ENCODE results near the gene PRDX3.
"Not testable (repeated sequence)": the region's sequence is repeated elsewhere in the genome, so short reads cannot be mapped to it uniquely, and the experiment has no call there.

PRDX3 gene

GRCh38 chr10:119165171-119166117 lies 13.2 kb downstream of the PRDX3 start, which contains the start of gene SFXN4:
SFXN4 (minus strand) TSS chr10:119165714; CDS start chr10:119165647, 67 bp downstream.
- DNase-seq (ENCODE audit: low read depth, low spot score): peak; percentile 58

GRCh38 chr10:119162452-119163092 lies 16.0 kb downstream of the PRDX3 start:
- no peak for DNase-seq (ENCODE audit: low read depth, low spot score)

DNA sequence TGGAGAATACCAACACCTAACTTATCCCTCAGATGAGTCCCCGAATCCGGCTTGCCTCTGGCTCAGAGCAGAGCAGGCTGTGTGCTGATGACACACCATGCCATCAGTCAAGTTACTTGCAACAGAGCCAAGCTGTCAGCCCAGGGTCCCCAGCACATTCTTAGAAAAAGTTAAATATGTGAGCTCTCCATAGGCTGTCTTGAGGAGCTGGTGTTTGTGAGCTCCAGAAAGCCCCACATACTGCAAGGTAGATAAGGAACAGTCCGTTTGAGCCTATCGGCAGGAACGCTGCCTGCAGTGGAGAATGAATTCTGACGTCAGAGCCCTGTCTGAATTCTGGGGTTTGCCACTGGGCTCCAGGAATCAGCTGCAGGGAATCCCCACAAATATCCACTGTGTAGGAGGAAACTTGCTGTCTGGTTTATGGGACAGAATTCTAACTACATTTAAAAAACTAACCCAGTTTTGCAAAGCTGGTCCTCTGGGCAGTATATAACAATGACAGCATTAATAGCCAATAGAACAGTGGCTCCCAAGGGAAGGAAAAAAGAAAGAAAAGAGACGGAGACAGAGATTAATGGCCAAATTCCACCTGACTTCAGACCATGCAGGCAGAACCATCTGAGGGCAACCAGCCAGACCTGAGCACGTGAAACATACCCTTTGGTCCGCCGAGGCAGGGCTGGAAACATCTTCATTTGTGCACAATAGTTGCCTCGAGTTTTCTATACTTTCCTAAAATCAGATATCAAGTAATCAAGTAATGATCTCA lies 16.7 kb downstream of the PRDX3 start:
- no peak for DNase-seq (ENCODE audit: low read depth, low spot score)

DNA sequence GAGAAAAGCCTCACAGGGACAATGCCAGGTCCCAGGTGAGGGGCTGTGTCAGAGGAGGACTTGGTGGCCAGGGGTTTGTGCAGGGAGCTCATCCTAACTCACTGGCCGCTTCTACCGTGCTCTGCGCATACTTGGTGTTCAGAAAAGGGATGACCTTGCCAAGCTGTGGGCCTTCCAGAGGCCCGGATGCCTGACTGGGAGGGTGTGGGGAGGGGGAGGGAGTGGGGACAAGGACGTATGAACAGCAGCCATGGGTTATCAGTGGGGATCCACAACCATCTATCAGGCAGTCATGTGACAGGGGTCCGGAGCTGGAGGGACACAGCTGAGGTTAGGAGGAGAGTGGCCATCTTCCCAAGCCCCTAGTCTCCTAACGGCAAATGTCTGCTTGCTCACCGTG lies 19.3 kb downstream of the PRDX3 start:
- no peak for DNase-seq (ENCODE audit: low read depth, low spot score)

- DNase-seq (ENCODE audit: low read depth, low spot score): no peak
Measured at GRCh38 chr10:119153661-119154060, 25.0 kb downstream of the PRDX3 start.

DNA sequence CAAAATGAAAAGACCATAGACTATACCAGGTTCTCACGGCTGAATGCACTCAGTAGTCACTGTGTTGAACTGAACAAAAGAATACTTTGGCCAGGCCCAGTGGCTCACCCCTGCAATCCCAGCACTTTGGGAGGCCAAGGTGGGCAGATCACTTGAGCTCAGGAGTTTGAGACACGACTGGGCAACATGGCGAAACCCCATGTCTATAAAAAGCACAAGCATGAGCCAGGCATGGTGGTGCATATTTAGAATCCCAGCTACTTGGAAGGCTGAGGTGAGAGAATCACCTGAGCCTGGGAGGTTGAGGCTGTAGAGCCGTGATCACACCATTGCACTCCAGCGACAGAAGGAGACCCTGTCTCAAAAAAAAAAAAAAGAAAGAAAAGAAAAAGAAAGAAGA lies 25.6 kb downstream of the PRDX3 start:
- DNase-seq (ENCODE audit: low read depth, low spot score): no peak

DNA sequence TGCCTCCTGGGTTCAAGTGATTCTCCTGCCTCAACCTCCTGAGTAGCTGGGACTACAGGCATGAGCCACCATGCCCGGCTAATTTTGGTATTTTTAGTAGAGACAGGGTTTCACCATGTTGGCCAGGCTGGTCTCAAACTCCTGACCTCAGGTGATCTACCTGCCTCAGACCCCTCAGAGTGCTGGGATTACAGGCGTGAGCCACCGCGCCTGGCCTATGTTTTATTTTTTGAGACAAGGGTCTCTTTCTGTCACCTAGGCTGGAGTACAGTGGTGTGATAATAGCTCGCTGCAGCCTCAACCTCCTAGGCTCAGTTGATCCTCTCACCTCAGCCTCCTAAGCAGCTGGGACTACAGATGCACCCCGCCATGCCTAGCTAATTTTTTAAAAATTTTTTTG lies 27.0 kb downstream of the PRDX3 start:
- not testable (repeated sequence) for DNase-seq (ENCODE audit: low read depth, low spot score)

DNA sequence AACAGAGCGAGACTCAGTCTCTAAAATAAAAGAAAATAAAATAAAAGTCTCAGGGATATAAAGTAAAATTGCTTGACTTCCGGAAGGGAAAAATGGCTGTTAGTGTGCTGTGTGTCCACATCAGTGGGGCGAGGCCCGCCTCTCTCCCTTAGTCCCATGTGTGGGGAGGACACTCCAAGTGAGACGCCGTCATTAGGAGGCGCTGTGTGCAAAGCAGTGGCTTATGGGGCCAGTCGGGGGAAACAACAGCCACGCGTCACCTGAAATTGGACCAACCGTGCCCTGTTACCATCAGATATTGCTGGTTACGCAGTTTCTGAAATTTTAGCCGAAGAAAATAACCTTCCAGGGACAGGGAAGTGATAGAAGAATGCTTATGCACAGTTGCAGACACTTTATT lies 28.9 kb downstream of the PRDX3 start:
- no peak for DNase-seq (ENCODE audit: low read depth, low spot score)

- DNase-seq (ENCODE audit: low read depth, low spot score): no peak
Measured at GRCh38 chr10:119149157-119149556, 29.5 kb downstream of the PRDX3 start.

DNA sequence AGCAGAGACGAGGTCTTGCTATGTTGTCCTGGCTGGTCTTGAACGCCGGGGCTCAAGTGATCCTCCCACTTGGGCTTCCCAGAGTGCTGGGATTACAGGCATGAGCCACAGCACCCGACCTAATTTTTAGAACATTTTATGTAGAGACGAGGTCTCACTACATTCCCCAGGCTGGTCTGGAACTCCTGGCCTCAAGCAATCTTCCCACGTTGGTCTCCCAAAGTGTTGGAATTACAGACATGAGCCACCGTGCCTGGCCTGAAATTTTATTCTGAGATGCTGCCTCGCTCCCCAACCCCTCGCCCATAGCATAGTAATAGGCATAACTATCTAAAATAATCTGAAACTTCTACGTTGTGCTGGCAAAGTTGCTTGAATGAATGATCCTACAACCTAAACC lies 35.0 kb downstream of the PRDX3 start:
- DNase-seq (ENCODE audit: low read depth, low spot score): no peak

GRCh38 chr10:119140603-119141245 lies 37.9 kb downstream of the PRDX3 start:
- DNase-seq (ENCODE audit: low read depth, low spot score): no peak

DNA sequence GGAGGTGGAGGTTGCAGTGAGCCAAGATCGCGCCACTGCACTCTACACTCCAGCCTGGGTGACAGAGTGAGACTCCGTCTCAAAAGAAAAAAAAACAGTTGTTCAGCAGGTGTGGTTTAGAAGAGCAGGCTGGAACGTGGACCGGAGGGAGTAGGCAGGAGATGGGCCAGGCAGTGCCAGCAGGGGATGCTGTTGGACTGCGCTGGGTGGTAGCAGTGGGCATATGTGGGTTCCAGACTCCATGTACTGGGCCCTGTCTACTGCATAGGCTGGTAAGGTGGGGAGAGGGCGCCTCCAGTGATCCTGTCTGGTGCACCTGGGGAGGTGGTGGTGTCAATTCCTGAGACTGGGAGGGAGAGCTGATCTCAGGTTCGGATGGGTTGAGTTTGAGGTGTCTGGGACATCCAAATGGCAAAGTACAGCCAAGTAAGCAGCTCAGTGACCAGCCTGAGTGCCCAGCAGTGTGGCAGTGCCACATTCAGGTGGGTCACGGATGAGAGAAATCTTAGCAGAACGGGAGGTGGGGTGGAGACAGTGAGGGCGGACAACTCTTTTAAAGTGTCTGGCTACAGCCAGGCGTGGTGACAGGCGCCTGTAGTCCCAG lies 39.0 kb downstream of the PRDX3 start:
- DNase-seq (ENCODE audit: low read depth, low spot score): no peak

GRCh38 chr10:119138346-119139306 lies 40.0 kb downstream of the PRDX3 start:
- no peak for DNase-seq (ENCODE audit: low read depth, low spot score)

DNA sequence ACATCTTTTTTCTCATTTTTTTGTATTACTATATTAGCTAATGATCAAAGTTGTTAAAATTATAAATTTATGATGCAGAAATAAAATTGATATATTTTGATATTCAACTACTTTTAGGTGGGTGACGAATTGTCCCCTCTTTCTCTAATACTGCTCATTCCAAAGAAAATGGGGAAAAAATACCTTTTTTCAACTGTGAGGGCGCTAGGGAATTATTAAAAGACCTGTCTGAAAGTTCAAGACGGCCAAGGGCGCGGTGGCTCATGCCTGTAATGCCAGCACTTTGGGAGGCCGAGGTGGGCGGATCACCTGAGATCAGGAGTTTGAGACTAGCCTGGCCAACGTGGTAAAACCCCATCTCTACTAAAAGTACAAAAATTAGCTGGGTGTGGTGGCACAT lies 40.7 kb downstream of the PRDX3 start:
- DNase-seq (ENCODE audit: low read depth, low spot score): not testable (repeated sequence)

DNA sequence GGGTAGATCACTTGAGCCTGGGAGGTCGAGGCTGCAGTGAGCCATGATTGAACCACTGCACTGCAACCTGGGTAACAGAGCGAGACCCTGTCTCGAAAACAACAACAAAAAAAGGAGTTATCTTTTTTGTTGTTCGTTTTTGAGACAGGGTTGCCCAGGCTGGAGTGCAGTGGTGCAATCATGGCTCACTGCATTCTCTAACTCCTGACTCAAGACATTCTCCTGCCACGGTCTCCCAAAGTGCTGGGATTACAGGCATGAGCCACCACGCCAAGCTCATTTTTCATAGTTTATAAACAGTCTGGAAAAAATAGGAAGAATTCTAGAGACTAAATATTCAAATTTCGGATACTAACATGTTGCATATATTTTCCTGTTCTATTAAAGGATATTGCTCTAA lies 42.5 kb downstream of the PRDX3 start:
- no peak for DNase-seq (ENCODE audit: low read depth, low spot score)

- DNase-seq (ENCODE audit: low read depth, low spot score): no peak
Measured at GRCh38 chr10:119135513-119135881, 43.1 kb downstream of the PRDX3 start.

GRCh38 chr10:119133949-119134348 lies 44.7 kb downstream of the PRDX3 start:
- no peak for DNase-seq (ENCODE audit: low read depth, low spot score)

GRCh38 chr10:119132521-119133345 lies 45.9 kb downstream of the PRDX3 start:
- no peak for DNase-seq (ENCODE audit: low read depth, low spot score)
